ENCODE measurements around the gene EDDM3A. TPM values are rescaled to one million over a fixed set of nuclear protein-coding genes. Genes with fewer than 3 reads are reported as not detected.
"Not testable (repeated sequence)": the region's sequence is repeated elsewhere in the genome, so short reads cannot be mapped to it uniquely, and the experiment has no call there.

The EDDM3A gene
- total RNA-seq, 1 donor from 2014 or later = not detected

GRCh38 chr14:20699931-20700330, 45.8 kb upstream of the EDDM3A start:
- no peak for TF ChIP-seq CTCF (IDR thresholded peaks at IDR 0.05; ENCODE audit: unreplicated experiment)

DNA sequence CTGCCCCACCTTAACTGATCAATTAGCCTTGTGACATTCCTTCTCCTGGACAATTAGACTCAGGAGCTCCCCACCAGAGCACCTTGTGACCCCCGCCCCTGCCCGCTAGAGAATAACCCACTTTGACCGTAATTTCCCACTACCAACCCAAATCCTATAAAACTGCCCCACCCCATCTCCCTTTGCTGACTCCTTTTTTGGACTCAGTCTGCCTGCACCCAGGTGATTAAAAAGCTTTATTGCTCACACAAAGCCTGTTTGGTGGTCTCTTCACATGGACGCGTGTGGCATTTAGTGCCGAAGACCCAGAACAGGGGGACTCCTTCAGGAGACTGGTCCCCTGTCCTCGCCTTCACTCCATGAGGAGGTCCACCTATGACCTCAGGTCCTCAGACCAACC, 44.7 kb upstream of the EDDM3A start:
- not testable (repeated sequence) for DNase-seq (ENCODE audit: low spot score, unreplicated experiment); H3K4me1 Mint-ChIP-seq (ENCODE audit: low read depth); H3K36me3 Mint-ChIP-seq (ENCODE audit: insufficient read depth); H3K27ac Mint-ChIP-seq; H3K9me3 Mint-ChIP-seq (ENCODE audit: low read depth); H3K4me3 Mint-ChIP-seq (ENCODE audit: low read depth); H3K27me3 Mint-ChIP-seq

More at GRCh38 chr14:20699931-20700330, 45.8 kb upstream of the EDDM3A start:
- DNase-seq (ENCODE audit: low spot score, unreplicated experiment) = no peak
- no peak overlapping the region for H3K4me3 Mint-ChIP-seq (ENCODE audit: low read depth)
- H3K9me3 Mint-ChIP-seq (ENCODE audit: low read depth) = no peaks in the 10 kb centered on the region
- H3K27me3 Mint-ChIP-seq = no peaks in the 10 kb centered on the region
- peaks cover 3% of the 10 kb centered on the region for H3K4me1 Mint-ChIP-seq (ENCODE audit: low read depth)
- H3K27ac Mint-ChIP-seq = no peak overlapping the region
- H3K36me3 Mint-ChIP-seq (ENCODE audit: insufficient read depth) = peaks cover 3% of the 10 kb centered on the region

DNA sequence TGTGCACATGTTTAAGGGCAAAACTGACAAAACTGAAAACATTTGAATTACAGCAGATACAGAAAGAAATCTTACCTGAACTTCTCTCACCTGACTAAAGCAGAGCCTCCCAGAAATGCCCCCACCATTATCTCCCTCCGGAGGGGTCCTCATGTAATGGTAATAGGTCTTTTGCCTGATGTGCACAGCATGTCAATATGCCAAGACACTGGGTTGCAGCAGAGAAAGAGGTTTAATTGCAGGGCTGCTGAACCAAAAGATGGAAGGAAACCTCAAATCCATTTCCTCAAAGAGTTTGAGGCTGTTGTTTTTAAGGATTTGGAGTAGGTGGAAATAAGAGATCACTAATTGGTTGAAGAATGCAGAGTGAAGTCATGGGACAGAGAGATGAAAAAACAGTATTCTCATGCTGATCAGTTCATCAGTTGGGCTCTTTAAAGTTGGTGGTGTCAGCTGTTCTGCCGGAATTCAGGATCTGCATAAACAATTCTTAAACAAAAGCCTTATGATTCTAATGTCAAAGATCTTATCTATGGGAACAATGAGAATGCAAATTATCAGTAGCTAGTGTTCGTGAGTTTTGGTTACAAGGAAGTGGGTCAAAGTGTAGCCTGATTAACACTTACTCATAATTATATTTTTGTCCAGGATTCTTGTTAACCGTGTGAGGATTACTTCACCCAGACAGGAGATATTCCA, 38.9 kb upstream of the EDDM3A start:
- TF ChIP-seq CTCF (IDR thresholded peaks at IDR 0.05; ENCODE audit: unreplicated experiment) = no peak
- H3K36me3 Mint-ChIP-seq (ENCODE audit: insufficient read depth) = no peaks in the 10 kb centered on the region
- peaks cover 4% of the 10 kb centered on the region for H3K9me3 Mint-ChIP-seq (ENCODE audit: low read depth)
- no peaks in the 10 kb centered on the region for H3K27me3 Mint-ChIP-seq
- no peak for DNase-seq (ENCODE audit: low spot score, unreplicated experiment)
- H3K4me3 Mint-ChIP-seq (ENCODE audit: low read depth) = no peak overlapping the region
- no peaks in the 10 kb centered on the region for H3K4me1 Mint-ChIP-seq (ENCODE audit: low read depth)
- no peak overlapping the region for H3K27ac Mint-ChIP-seq

GRCh38 chr14:20707622-20708021, 38.1 kb upstream of the EDDM3A start:
- H3K27ac Mint-ChIP-seq = no peak overlapping the region
- no peaks in the 10 kb centered on the region for H3K36me3 Mint-ChIP-seq (ENCODE audit: insufficient read depth)
- DNase-seq (ENCODE audit: low spot score, unreplicated experiment) = no peak
- no peak for TF ChIP-seq CTCF (IDR thresholded peaks at IDR 0.05; ENCODE audit: unreplicated experiment)
- H3K9me3 Mint-ChIP-seq (ENCODE audit: low read depth) = peaks cover 4% of the 10 kb centered on the region
- no peaks in the 10 kb centered on the region for H3K27me3 Mint-ChIP-seq
- no peak overlapping the region for H3K4me3 Mint-ChIP-seq (ENCODE audit: low read depth)
- no peaks in the 10 kb centered on the region for H3K4me1 Mint-ChIP-seq (ENCODE audit: low read depth)

DNA sequence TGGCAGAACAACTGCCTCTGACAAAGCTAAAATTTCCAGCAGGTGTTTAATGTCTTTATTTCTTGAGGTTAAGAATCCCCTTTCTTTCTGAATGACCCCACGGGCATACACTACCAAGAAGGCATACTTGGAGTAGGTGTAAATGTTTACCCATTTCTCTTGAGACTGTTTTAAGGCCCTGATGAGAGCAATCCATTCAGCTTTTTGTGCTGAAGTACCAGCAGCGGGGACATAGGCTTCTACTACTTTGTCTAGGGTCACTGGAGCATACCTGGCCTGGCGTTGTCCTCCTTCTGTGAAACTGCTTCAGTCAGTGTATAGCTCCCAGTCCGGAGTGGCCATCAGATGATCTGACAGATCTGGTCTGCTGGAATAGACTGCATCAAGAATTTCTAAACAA, 34.4 kb upstream of the EDDM3A start:
- no peak for TF ChIP-seq CTCF (IDR thresholded peaks at IDR 0.05; ENCODE audit: unreplicated experiment)
- no peak overlapping the region for H3K27ac Mint-ChIP-seq
- H3K27me3 Mint-ChIP-seq = no peaks in the 10 kb centered on the region
- peaks cover 4% of the 10 kb centered on the region for H3K9me3 Mint-ChIP-seq (ENCODE audit: low read depth)
- H3K36me3 Mint-ChIP-seq (ENCODE audit: insufficient read depth) = no peaks in the 10 kb centered on the region
- no peak for DNase-seq (ENCODE audit: low spot score, unreplicated experiment)
- peaks cover 6% of the 10 kb centered on the region for H3K4me1 Mint-ChIP-seq (ENCODE audit: low read depth)
- no peak overlapping the region for H3K4me3 Mint-ChIP-seq (ENCODE audit: low read depth)

- Mint-ChIP-seq H3K4me3 (ENCODE audit: low read depth) (no peak overlapping the region), H3K27me3 (no peaks in the 10 kb centered on the region), H3K4me1 (ENCODE audit: low read depth) (peaks cover 6% of the 10 kb centered on the region), H3K27ac (no peak overlapping the region), H3K36me3 (ENCODE audit: insufficient read depth) (no peaks in the 10 kb centered on the region), H3K9me3 (ENCODE audit: low read depth) (peaks cover 4% of the 10 kb centered on the region)
- DNase-seq (ENCODE audit: low spot score, unreplicated experiment) = no peak
- TF ChIP-seq CTCF (IDR thresholded peaks at IDR 0.05; ENCODE audit: unreplicated experiment) = no peak
Observed at GRCh38 chr14:20711685-20712084, 34.0 kb upstream of the EDDM3A start.

Data from progenitor cell of endocrine pancreas (in vitro differentiated cells).